ENCODE results near the gene POFUT1. TPM values are rescaled to one million over a fixed set of nuclear protein-coding genes. Genes with fewer than 3 reads are reported as not detected.
"Not testable (repeated sequence)": the region's sequence is repeated elsewhere in the genome, so short reads cannot be mapped to it uniquely, and the experiment has no call there.

Gene POFUT1
- total RNA-seq, 3 donors from 2014 or later (not counting 1 experiment from before 2014, with no cell fraction given) = 9.7 to 14.5 (median 13.2) TPM

DNA sequence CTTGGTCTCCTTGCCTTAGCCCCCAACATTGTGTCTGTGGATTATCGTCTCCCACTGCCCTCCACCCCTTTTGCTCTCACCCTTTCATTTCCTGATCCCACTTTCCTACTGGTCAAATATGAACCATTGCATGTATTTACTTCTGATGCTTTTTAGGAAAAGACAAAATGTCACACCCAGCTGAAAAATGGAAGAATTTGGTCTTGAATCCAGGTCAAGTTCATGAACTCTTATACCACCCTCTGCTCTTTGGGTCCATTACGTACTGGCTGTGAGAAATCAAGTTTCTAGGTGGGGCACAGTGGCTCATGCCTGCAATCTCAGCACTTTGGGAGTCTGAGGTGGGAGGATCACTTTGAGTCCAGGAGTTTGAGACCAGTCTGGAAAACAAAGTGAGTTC is 54.0 kb downstream of the POFUT1 start:
- Histone ChIP-seq H3K4me1 (ENCODE audit: control insufficient read depth, insufficient read depth, low read length) (no peaks in the 10 kb centered on the region), H3K36me3 (ENCODE audit: control insufficient read depth, insufficient read depth, low read length) (no peaks in the 10 kb centered on the region), H3K27ac (ENCODE audit: low read length) (no peak overlapping the region), H3K4me3 (ENCODE audit: low read length) (no peak overlapping the region), H3K27me3 (ENCODE audit: control insufficient read depth, insufficient read depth, low read length) (no peaks in the 10 kb centered on the region), H3K9me3 (ENCODE audit: control insufficient read depth, insufficient read depth, low read length) (no peaks in the 10 kb centered on the region)
- no peaks in the 10 kb centered on the region for H3K9me3 Mint-ChIP-seq
- no peak overlapping the region for H3K27ac Mint-ChIP-seq
- intact Hi-C loops (cut with micrococcal nuclease) = no loop called here
- no peak overlapping the region for H3K4me3 Mint-ChIP-seq
- H3K27me3 Mint-ChIP-seq (ENCODE audit: low read depth in 2 of 2) = peaks cover 0 to 3% of the 10 kb centered on the region in 2 donors
- WGBS (ENCODE audit: insufficient coverage) = 100% methylated on average over 2 of the region's 2 CpGs
- H3K4me1 Mint-ChIP-seq = no peaks in the 10 kb centered on the region
- ATAC-seq = no peak
- no peaks in the 10 kb centered on the region for H3K36me3 Mint-ChIP-seq
- TF ChIP-seq, protein P1, sequence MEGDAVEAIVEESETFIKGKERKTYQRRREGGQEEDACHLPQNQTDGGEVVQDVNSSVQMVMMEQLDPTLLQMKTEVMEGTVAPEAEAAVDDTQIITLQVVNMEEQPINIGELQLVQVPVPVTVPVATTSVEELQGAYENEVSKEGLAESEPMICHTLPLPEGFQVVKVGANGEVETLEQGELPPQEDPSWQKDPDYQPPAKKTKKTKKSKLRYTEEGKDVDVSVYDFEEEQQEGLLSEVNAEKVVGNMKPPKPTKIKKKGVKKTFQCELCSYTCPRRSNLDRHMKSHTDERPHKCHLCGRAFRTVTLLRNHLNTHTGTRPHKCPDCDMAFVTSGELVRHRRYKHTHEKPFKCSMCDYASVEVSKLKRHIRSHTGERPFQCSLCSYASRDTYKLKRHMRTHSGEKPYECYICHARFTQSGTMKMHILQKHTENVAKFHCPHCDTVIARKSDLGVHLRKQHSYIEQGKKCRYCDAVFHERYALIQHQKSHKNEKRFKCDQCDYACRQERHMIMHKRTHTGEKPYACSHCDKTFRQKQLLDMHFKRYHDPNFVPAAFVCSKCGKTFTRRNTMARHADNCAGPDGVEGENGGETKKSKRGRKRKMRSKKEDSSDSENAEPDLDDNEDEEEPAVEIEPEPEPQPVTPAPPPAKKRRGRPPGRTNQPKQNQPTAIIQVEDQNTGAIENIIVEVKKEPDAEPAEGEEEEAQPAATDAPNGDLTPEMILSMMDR (IDR thresholded peaks at IDR 0.05) = no peak
- no peak for DNase-seq

DNA sequence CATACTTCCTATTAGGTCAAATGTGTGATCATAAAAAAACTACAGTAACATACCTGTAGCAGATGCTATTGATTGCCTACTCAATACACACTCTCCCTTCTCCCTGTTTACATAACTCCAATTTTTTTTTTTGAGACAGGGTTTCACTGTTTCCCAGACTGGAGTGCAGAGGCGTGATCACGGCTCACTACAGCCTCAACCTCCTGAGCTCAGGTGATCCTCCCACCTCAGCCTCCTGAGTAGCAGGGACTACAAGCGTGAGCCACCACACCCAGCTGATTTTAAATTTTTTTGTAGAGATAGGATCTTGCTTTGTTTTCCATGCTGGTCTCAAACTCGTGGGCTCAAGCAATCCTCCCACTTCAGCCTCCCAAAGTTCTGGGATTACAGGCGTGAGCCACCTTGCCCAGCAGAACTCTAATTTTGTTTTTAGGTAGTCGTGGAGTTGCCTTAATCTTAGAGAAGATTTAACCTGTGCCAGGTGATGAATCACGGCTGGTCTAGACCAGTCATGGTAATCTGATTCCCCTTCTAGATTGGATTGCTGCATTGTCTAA is 55.8 kb downstream of the POFUT1 start:
- Histone ChIP-seq H3K36me3 (ENCODE audit: control insufficient read depth, insufficient read depth, low read length) (no peaks in the 10 kb centered on the region), H3K27ac (ENCODE audit: low read length) (no peak overlapping the region), H3K4me1 (ENCODE audit: control insufficient read depth, insufficient read depth, low read length) (no peaks in the 10 kb centered on the region), H3K27me3 (ENCODE audit: control insufficient read depth, insufficient read depth, low read length) (no peaks in the 10 kb centered on the region), H3K4me3 (ENCODE audit: low read length) (no peak overlapping the region), H3K9me3 (ENCODE audit: control insufficient read depth, insufficient read depth, low read length) (no peaks in the 10 kb centered on the region)
- H3K4me1 Mint-ChIP-seq = no peaks in the 10 kb centered on the region
- no peak for ATAC-seq
- 83% methylated on average over 6 of the region's 7 CpGs for WGBS (ENCODE audit: insufficient coverage)
- H3K27ac Mint-ChIP-seq = no peak overlapping the region
- H3K4me3 Mint-ChIP-seq = no peak overlapping the region
- TF ChIP-seq, protein P1 (IDR thresholded peaks at IDR 0.05) = no peak
- no peaks in the 10 kb centered on the region for H3K9me3 Mint-ChIP-seq
- DNase-seq = no peak
- H3K27me3 Mint-ChIP-seq (ENCODE audit: low read depth in 2 of 2) = peaks cover 0 to 3% of the 10 kb centered on the region in 2 donors
- intact Hi-C loops (cut with micrococcal nuclease) = no loop called here
- H3K36me3 Mint-ChIP-seq = no peaks in the 10 kb centered on the region

DNA sequence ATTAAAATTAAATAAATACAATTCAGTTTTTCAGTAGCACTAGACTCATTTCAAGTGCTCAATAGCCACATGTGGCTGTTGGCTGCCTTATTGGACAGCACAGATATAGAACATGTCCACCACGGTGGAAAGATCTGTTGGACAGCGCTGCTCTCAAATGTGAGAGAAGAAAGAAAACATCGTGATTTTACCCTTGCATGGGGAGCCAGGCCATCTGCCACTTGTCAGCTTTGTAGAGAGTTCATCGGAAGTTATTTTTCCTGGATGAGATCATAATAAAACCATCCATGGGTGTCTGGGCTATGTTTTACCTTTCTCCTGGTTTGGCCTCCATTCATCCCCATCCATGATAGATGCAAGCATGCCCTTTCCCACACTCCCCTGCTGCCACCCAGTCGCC is 63.9 kb downstream of the POFUT1 start:
- Histone ChIP-seq H3K27ac (ENCODE audit: low read length) (no peak overlapping the region), H3K9me3 (ENCODE audit: control insufficient read depth, insufficient read depth, low read length) (no peaks in the 10 kb centered on the region), H3K4me3 (ENCODE audit: low read length) (no peak overlapping the region), H3K4me1 (ENCODE audit: control insufficient read depth, insufficient read depth, low read length) (no peaks in the 10 kb centered on the region), H3K36me3 (ENCODE audit: control insufficient read depth, insufficient read depth, low read length) (no peaks in the 10 kb centered on the region), H3K27me3 (ENCODE audit: control insufficient read depth, insufficient read depth, low read length) (no peaks in the 10 kb centered on the region)
- TF ChIP-seq, protein P1 (IDR thresholded peaks at IDR 0.05) = no peak
- Mint-ChIP-seq H3K4me3 (no peak overlapping the region), H3K36me3 (no peaks in the 10 kb centered on the region), H3K4me1 (peaks cover 0 to 4% of the 10 kb centered on the region in 2 donors), H3K27ac (no peak overlapping the region), H3K9me3 (no peaks in the 10 kb centered on the region), H3K27me3 (ENCODE audit: low read depth in 2 of 2) (peaks cover 0 to 6% of the 10 kb centered on the region in 2 donors)
- 95% methylated on average over 5 of the region's 5 CpGs for WGBS (ENCODE audit: insufficient coverage)
- intact Hi-C loops (cut with micrococcal nuclease) = loop anchor here (10.0 kb wide), 1 partner anchor 213 kb away; no protein-coding TSS in a partner anchor
- DNase-seq (no peak), ATAC-seq (no peak)

DNA sequence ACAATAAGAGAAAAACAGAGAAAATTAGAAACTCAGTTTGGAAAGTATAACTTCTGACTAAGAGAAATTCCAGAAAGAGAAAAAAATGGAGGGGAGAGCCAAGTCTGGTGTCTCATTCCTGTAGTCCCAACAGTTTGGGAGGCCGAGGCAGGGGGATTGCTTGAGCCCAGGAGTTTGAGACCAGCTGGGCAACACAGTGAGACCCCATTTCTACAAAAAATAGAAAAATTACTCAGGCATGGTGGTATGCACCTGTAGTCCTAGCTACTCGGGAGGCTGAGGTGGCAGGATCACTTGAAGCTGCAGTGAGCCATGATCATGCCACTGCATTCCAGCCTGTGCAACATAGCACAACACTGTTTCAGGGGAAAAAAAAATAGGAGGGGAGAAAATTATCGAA is 66.7 kb downstream of the POFUT1 start:
- no peak overlapping the region for H3K27ac Mint-ChIP-seq
- H3K9me3 Mint-ChIP-seq = no peaks in the 10 kb centered on the region
- no peaks in the 10 kb centered on the region for H3K27me3 ChIP-seq (ENCODE audit: control insufficient read depth, insufficient read depth, low read length)
- H3K36me3 Mint-ChIP-seq = no peaks in the 10 kb centered on the region
- ATAC-seq = no peak
- TF ChIP-seq, protein P1 (IDR thresholded peaks at IDR 0.05) = no peak
- intact Hi-C loops (cut with micrococcal nuclease) = loop anchor here (10.0 kb wide), 1 partner anchor 210 kb away; no protein-coding TSS in a partner anchor
- DNase-seq = no peak
- peaks cover 0 to 6% of the 10 kb centered on the region in 2 donors for H3K27me3 Mint-ChIP-seq (ENCODE audit: low read depth in 2 of 2)
- peaks cover 21% of the 10 kb centered on the region for H3K4me1 ChIP-seq (ENCODE audit: control insufficient read depth, insufficient read depth, low read length)
- H3K4me1 Mint-ChIP-seq = peaks cover 14 to 19% of the 10 kb centered on the region in 2 donors
- H3K27ac ChIP-seq (ENCODE audit: low read length) = no peak overlapping the region
- no peaks in the 10 kb centered on the region for H3K9me3 ChIP-seq (ENCODE audit: control insufficient read depth, insufficient read depth, low read length)
- WGBS (ENCODE audit: insufficient coverage) = 88% methylated on average over 3 of the region's 3 CpGs
- H3K4me3 Mint-ChIP-seq = no peak overlapping the region
- no peak overlapping the region for H3K4me3 ChIP-seq (ENCODE audit: low read length)
- no peaks in the 10 kb centered on the region for H3K36me3 ChIP-seq (ENCODE audit: control insufficient read depth, insufficient read depth, low read length)

DNA sequence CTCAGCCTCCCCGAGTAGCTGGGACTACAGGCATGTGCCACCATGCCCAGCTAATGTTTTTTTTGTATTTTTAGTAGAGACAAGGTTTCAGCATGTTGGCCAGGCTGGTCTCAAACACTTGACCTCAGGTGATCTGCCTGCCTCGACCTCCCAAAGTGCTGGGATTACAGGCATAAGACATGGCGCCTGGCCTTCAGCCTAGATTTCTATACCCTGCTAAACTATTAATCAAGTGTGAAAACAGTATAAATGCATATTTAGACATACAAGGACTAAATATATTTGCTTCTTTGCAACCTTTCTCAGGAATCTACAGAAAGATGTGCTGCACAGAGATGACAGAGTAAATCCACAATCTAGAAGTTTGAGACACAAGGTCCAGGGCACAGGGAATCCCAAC is 67.5 kb downstream of the POFUT1 start:
- H3K27ac Mint-ChIP-seq; H3K36me3 Mint-ChIP-seq; H3K9me3 Mint-ChIP-seq; H3K27ac ChIP-seq (ENCODE audit: low read length); H3K9me3 ChIP-seq (ENCODE audit: control insufficient read depth, insufficient read depth, low read length); H3K36me3 ChIP-seq (ENCODE audit: control insufficient read depth, insufficient read depth, low read length); ATAC-seq; DNase-seq; H3K27me3 Mint-ChIP-seq (ENCODE audit: low read depth in 2 of 2); H3K4me3 ChIP-seq (ENCODE audit: low read length); H3K27me3 ChIP-seq (ENCODE audit: control insufficient read depth, insufficient read depth, low read length): not testable (repeated sequence)
- intact Hi-C loops (cut with micrococcal nuclease) = loop anchor here (10.0 kb wide), 1 partner anchor 210 kb away; no protein-coding TSS in a partner anchor
- peaks cover 21% of the 10 kb centered on the region for H3K4me1 ChIP-seq (ENCODE audit: control insufficient read depth, insufficient read depth, low read length)
- 96% methylated on average over 3 of the region's 3 CpGs for WGBS (ENCODE audit: insufficient coverage)
- Mint-ChIP-seq H3K4me3 (peak overlapping the region; percentile 39), H3K4me1 (peaks cover 14 to 19% of the 10 kb centered on the region in 2 donors)
